OCI-LY3 (cell line): ENCODE results near the gene DOCK11.
A peak's percentile ranks its signal among the peaks of the same experiment; 100 is the strongest.
"Not testable (repeated sequence)": the region's sequence is repeated elsewhere in the genome, so short reads cannot be mapped to it uniquely, and the experiment has no call there.

Source experiments
- H2AFZ ChIP-seq: fragments of 200-600, 300-600 bp; shearing (Covaris generic); 2 replicates; pipeline ENCODE4 v1.6.0; 2014; ENCODE audit warnings: antibody characterized with exemption, low read depth, low read length
- H3K27ac ChIP-seq: fragments of 200-600, 300-600 bp; sonication (generic); 2 replicates; pipeline ENCODE4 v1.5.1; 2014; ENCODE audit warnings: mild to moderate bottlenecking, low read length, moderate library complexity, mixed read lengths
- H3K27me3 ChIP-seq: fragments of 200-600, 300-600 bp; sonication (generic); 2 replicates; pipeline ENCODE4 v1.6.1; 2014; ENCODE audit warnings: low read depth, low read length, mixed read lengths
- H3K36me3 ChIP-seq: fragments of 200-600, 300-600 bp; sonication (generic); replicated peaks from 2 replicates; pipeline ENCODE3; 2014; ENCODE audit warnings: low read depth, low read length, mixed read lengths
- H3K4me1 ChIP-seq: fragments of 300-600, 200-600 bp; sonication (generic); 2 replicates; pipeline ENCODE4 v1.6.1; 2014; ENCODE audit warnings: low read length, mixed read lengths
- H3K4me2 ChIP-seq: fragments of 200-600, 300-600 bp; sonication (generic); 2 replicates; pipeline ENCODE4 v1.6.1; 2014; ENCODE audit warnings: low read length, mixed read lengths
- H3K4me3 ChIP-seq: fragments of 300-600, 200-600 bp; sonication (generic); 2 replicates; pipeline ENCODE4 v1.5.1; 2014; ENCODE audit warnings: antibody characterized with exemption, mild to moderate bottlenecking, low read length, moderate library complexity
- H3K79me2 ChIP-seq: fragments of 300-600, 200-600 bp; shearing (Covaris generic); 2 replicates; pipeline ENCODE4 v1.6.1; 2014; ENCODE audit warnings: mild to moderate bottlenecking, low read length, mixed read lengths
- H3K9ac ChIP-seq: fragments of 300-600, 200-600 bp; shearing (Covaris generic); 2 replicates; pipeline ENCODE4 v1.6.0; 2014; ENCODE audit warnings: mild to moderate bottlenecking, low read length, moderate library complexity
- H3K9me3 ChIP-seq: fragments of 200-600, 300-600 bp; shearing (Covaris generic); 2 replicates; pipeline ENCODE4 v1.6.1; 2014; ENCODE audit warnings: low read length, mixed read lengths; ENCODE audit not compliant: insufficient read depth
- H4K20me1 ChIP-seq: fragments of 200-600, 300-600 bp; sonication (generic); 2 replicates; pipeline ENCODE4 v1.6.1; 2016; ENCODE audit warnings: low read length, mixed read lengths; ENCODE audit not compliant: insufficient read depth
- EZH2phosphoT487 ChIP-seq: fragments of 200-600 bp; shearing (Covaris generic); IDR thresholded peaks from 2 replicates; pipeline ENCODE4 v1.6.1; 2018; ENCODE audit warnings: antibody characterized with exemption, mixed run types, low read depth
- TF ChIP-seq, protein P1 (sequence below): fragments of 200-600, 300-600 bp; sonication (generic); IDR thresholded peaks from 2 replicates; pipeline ENCODE4 v1.5.1; 2014; ENCODE audit warnings: antibody characterized with exemption, low read length, low read depth

The DOCK11 gene

DNA sequence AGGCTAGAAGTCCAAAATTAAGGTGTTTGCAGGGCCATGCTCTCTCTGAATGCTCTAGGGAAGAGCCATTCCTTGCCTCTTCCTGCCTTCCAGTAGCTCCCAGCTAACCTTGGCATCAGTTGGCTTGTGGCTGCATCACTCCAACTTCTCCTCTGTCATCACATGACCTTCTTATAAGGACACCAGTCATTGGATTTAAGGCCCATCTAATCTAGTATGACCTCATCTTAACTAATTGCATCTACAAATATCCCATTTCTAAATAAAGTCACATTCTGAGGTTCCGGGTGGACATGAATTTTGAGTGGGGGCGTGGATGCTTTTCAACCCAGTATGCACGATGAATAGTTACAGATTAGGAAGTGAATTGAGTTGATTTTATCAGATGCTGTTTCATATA lies 89.7 kb downstream of the DOCK11 start:
- Histone ChIP-seq H3K9me3 (no peaks in the 10 kb centered on the region), H4K20me1 (no peaks in the 10 kb centered on the region), H3K4me3 (no peak overlapping the region), H3K9ac (no peak overlapping the region), H3K79me2 (no peaks in the 10 kb centered on the region), H3K4me2 (no peak overlapping the region), H3K27me3 (no peaks in the 10 kb centered on the region), H2AFZ (no peak overlapping the region), H3K36me3 (peaks cover 15% of the 10 kb centered on the region), H3K27ac (no peak overlapping the region), H3K4me1 (peaks cover 12% of the 10 kb centered on the region)
- TF ChIP-seq, protein P1, sequence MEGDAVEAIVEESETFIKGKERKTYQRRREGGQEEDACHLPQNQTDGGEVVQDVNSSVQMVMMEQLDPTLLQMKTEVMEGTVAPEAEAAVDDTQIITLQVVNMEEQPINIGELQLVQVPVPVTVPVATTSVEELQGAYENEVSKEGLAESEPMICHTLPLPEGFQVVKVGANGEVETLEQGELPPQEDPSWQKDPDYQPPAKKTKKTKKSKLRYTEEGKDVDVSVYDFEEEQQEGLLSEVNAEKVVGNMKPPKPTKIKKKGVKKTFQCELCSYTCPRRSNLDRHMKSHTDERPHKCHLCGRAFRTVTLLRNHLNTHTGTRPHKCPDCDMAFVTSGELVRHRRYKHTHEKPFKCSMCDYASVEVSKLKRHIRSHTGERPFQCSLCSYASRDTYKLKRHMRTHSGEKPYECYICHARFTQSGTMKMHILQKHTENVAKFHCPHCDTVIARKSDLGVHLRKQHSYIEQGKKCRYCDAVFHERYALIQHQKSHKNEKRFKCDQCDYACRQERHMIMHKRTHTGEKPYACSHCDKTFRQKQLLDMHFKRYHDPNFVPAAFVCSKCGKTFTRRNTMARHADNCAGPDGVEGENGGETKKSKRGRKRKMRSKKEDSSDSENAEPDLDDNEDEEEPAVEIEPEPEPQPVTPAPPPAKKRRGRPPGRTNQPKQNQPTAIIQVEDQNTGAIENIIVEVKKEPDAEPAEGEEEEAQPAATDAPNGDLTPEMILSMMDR = no peak
- TF ChIP-seq EZH2phosphoT487 = no peak

DNA sequence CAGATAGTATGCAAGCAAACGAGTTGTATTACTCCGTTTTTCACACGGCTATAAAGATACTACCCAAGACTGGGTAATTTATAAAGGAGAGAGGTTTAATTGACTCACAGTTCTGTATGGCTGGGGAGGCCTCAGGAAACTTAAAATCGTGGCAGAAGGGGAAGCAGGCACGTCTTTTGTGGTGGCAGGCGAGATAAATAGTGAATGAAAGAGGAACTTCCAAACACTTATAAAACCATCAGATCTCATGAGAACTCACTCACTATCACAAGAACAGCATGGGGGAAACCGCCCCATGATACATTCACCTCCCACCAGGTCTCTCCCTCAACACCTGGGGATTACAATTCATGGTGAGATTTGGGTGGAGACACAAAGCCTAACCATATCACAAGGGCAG lies 90.6 kb downstream of the DOCK11 start:
- H3K9me3 ChIP-seq, H3K27ac ChIP-seq, H3K4me3 ChIP-seq, H4K20me1 ChIP-seq, H3K79me2 ChIP-seq, H3K27me3 ChIP-seq, H3K4me2 ChIP-seq, H2AFZ ChIP-seq, H3K9ac ChIP-seq: not testable (repeated sequence)
- Histone ChIP-seq H3K36me3 (peaks cover 15% of the 10 kb centered on the region), H3K4me1 (peaks cover 12% of the 10 kb centered on the region)

DNA sequence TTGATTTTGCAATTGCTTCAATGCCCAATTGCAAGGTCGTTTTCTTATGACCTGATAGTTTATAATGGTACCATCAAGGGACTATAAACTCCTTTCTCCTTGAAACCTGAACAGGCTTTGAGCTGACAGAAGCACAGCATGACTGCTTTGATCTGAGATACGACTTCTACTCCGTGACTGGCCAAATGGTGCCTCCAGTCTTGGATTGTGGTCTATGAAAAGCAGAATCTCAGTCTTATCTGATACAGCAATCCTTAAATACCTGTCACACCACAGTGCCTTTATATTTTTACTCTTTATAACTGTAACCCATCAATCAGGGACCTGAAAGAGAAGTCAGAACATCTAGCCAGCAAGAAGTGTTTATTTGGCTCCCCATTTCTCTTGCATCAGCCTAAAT lies 93.1 kb downstream of the DOCK11 start:
- H3K9me3 ChIP-seq = no peaks in the 10 kb centered on the region
- H3K27me3 ChIP-seq = no peaks in the 10 kb centered on the region

DNA sequence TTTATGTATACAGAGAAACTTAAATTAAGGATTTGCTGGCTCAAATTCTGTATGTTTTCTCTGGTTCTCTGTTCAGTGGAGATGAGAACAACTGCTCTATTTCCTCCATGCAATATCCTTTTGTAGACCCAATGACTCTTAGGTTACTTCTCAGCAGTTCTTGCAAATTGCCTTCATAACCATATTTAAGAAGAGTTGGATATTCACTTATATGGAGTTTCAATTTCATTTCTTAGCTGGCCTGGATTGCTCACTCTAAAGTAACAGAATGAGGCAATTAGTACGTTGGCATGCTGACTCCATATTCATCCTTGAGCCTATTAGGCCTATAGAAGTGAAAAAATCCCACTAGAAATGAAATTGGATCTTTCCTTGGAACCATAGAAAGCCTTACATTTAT lies 93.6 kb downstream of the DOCK11 start:
- Histone ChIP-seq H4K20me1 (no peaks in the 10 kb centered on the region), H3K4me1 (peaks cover 20% of the 10 kb centered on the region), H3K27ac (no peak overlapping the region), H3K9me3 (no peaks in the 10 kb centered on the region), H3K36me3 (peaks cover 15% of the 10 kb centered on the region), H3K4me3 (no peak overlapping the region), H3K79me2 (no peaks in the 10 kb centered on the region), H3K4me2 (no peak overlapping the region), H2AFZ (no peak overlapping the region), H3K27me3 (no peaks in the 10 kb centered on the region), H3K9ac (no peak overlapping the region)
- TF ChIP-seq, protein P1 = no peak
- TF ChIP-seq EZH2phosphoT487 = no peak

More for the DNA sequence above, 93.1 kb downstream of the DOCK11 start:
- Histone ChIP-seq H3K4me1 (peaks cover 20% of the 10 kb centered on the region), H4K20me1 (no peaks in the 10 kb centered on the region), H3K27ac (no peak overlapping the region), H3K79me2 (no peaks in the 10 kb centered on the region), H3K9ac (no peak overlapping the region), H3K4me2 (no peak overlapping the region), H3K36me3 (peaks cover 15% of the 10 kb centered on the region), H3K4me3 (no peak overlapping the region), H2AFZ (no peak overlapping the region)
- TF ChIP-seq, protein P1 = no peak

DNA sequence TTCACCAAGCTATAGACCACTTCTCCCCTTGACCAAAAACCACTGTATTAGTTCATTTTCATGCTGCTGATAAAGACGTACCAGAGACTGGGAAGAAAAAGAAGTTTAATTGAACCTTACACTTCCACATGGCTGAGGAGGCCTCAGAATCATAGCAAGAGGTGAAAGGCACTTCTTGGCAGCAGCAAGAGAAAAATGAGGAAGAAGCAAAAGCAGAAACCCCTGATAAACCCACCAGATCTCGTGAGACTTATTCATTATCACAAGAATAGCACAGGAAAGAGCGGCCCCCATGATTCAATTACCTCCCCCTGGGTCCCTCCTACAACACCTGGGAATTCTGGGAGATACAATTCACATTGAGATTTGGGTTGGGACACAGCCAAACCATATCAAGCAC lies 97.8 kb downstream of the DOCK11 start:
- Histone ChIP-seq H3K4me3 (no peak overlapping the region), H3K9ac (no peak overlapping the region), H3K27me3 (no peaks in the 10 kb centered on the region), H4K20me1 (no peaks in the 10 kb centered on the region), H2AFZ (no peak overlapping the region), H3K9me3 (no peaks in the 10 kb centered on the region), H3K27ac (no peak overlapping the region), H3K79me2 (no peaks in the 10 kb centered on the region), H3K36me3 (no peaks in the 10 kb centered on the region), H3K4me2 (peak overlapping the region; percentile 1; the same call in 1 of the 2 replicates), H3K4me1 (peaks cover 8% of the 10 kb centered on the region)
- TF ChIP-seq, protein P1 = no peak
- no peak for TF ChIP-seq EZH2phosphoT487
